Smooth muscle cell (in vitro differentiated cells): Measurements from ENCODE around the gene BBS2. TPM values are rescaled to one million over a fixed set of nuclear protein-coding genes. Genes with fewer than 3 reads are reported as not detected.
A peak's percentile ranks its signal among the peaks of the same experiment; 100 is the strongest.

Source experiments
- DNase-seq: peaks from one replicate; lab custom pipeline; 2025; ENCODE audit not compliant: unreplicated experiment; lab: John Stamatoyannopoulos, UW
- H2AFZ ChIP-seq: fragments of 200-600 bp; sonication (generic); 2 replicates; pipeline ENCODE4 v1.6.0; 2016; ENCODE audit warnings: antibody characterized with exemption, low read depth, mild to moderate bottlenecking
- H3F3A ChIP-seq: fragments of 200-600 bp; sonication (generic); 2 replicates; pipeline ENCODE4 v1.6.0; 2017; ENCODE audit warnings: antibody characterized with exemption, low read depth
- H3K27ac ChIP-seq: fragments of 200-600 bp; sonication (generic); 2 replicates; pipeline ENCODE4 v1.5.1; 2016; ENCODE audit warnings: low read depth, mild to moderate bottlenecking
- H3K27me3 ChIP-seq: fragments of 200-600 bp; sonication (generic); 2 replicates; pipeline ENCODE4 v1.6.1; 2016; ENCODE audit warnings: low read depth, mild to moderate bottlenecking
- H3K36me3 ChIP-seq: fragments of 200-600 bp; sonication (generic); 2 replicates; pipeline ENCODE4 v1.5.1; 2016; ENCODE audit warnings: low read depth
- H3K4me1 ChIP-seq: fragments of 200-600 bp; sonication (generic); 2 replicates; pipeline ENCODE4 v1.5.1; 2016; ENCODE audit warnings: low read depth
- H3K4me2 ChIP-seq: fragments of 200-600 bp; sonication (generic); 2 replicates; pipeline ENCODE4 v1.6.0; 2016; ENCODE audit warnings: mild to moderate bottlenecking
- H3K4me3 ChIP-seq: fragments of 200-600 bp; sonication (generic); 2 replicates; pipeline ENCODE4 v1.5.1; 2016; ENCODE audit warnings: mild to moderate bottlenecking
- H3K79me2 ChIP-seq: fragments of 200-600 bp; sonication (generic); 2 replicates; pipeline ENCODE4 v1.6.0; 2016; ENCODE audit warnings: low read depth, mild to moderate bottlenecking
- H3K9ac ChIP-seq: fragments of 200-600 bp; sonication (generic); 2 replicates; pipeline ENCODE4 v1.6.0; 2016; ENCODE audit warnings: low read depth
- H3K9me3 ChIP-seq: fragments of 200-600 bp; sonication (generic); replicated peaks from 2 replicates; pipeline ENCODE4 v1.5.1; 2016; ENCODE audit warnings: low read depth
- H4K20me1 ChIP-seq: fragments of 200-600 bp; sonication (generic); 2 replicates; pipeline ENCODE4 v1.6.0; 2016; ENCODE audit warnings: low read depth
- CTCF ChIP-seq: fragments of 200-600 bp; sonication (generic); IDR thresholded peaks from 2 replicates; pipeline ENCODE4 v1.5.1; 2017; ENCODE audit warnings: borderline replicate concordance, mild to moderate bottlenecking, antibody characterized with exemption; ENCODE audit not compliant: insufficient read depth, poor library complexity, severe bottlenecking
- WGBS: methylation state at CpG from one replicate; pipeline ENCODE4 v1.1.7; 2016; ENCODE audit warnings: low lambda C conversion rate; 5-methylcytosine and 5-hydroxymethylcytosine counted together
- polyA plus RNA-seq: library from polyadenylated mRNA; unstranded; fragments of >200 nt; fragmentation: Nextera tagmentation; extraction: Ambion mirVana; gene quantifications from 2 replicates; pipeline ENCODE4 v1.2.1, GENCODE V29; 2016
- total RNA-seq: library from RNA; depleted of rRNA; stranded (reverse); fragments of >200 nt; gene quantifications from 2 replicates; pipeline ENCODE4 v1.2.3, GENCODE V29; 2014

BBS2 gene
- total and polyA plus RNA-seq, 2 experiments from 2014 or later, result 20.4 to 33.2 TPM

- H3K9ac ChIP-seq, result no peak overlapping the region
- no peak overlapping the region for H3K4me2 ChIP-seq
- no peaks in the 10 kb centered on the region for H3K9me3 ChIP-seq
- no peaks in the 10 kb centered on the region for H3K36me3 ChIP-seq
- no peaks in the 10 kb centered on the region for H3K27me3 ChIP-seq
- DNase-seq, result no peak
- no peak overlapping the region for H3K4me3 ChIP-seq
- H3F3A ChIP-seq, result no peaks in the 10 kb centered on the region
- no peak for TF ChIP-seq CTCF
- H2AFZ ChIP-seq, result no peak overlapping the region
- H3K79me2 ChIP-seq, result peaks cover 5% of the 10 kb centered on the region
- H3K4me1 ChIP-seq, result peaks cover 6% of the 10 kb centered on the region
- H3K27ac ChIP-seq, result no peak overlapping the region
- 93% methylated on average over 6 of the region's 6 CpGs for WGBS
- peaks cover 54% of the 10 kb centered on the region for H4K20me1 ChIP-seq
Measured at GRCh38 chr16:56515665-56516064, 4.2 kb downstream of the BBS2 start.

- H3K4me2 ChIP-seq, result no peak overlapping the region
- H3K36me3 ChIP-seq, result no peaks in the 10 kb centered on the region
- no peak overlapping the region for H3K27ac ChIP-seq
- peaks cover 5% of the 10 kb centered on the region for H3K79me2 ChIP-seq
- no peaks in the 10 kb centered on the region for H3K9me3 ChIP-seq
- no peak for TF ChIP-seq CTCF
- H3K9ac ChIP-seq, result no peak overlapping the region
- no peak overlapping the region for H3K4me3 ChIP-seq
- no peaks in the 10 kb centered on the region for H3F3A ChIP-seq
- 82% methylated on average over 3 of the region's 3 CpGs for WGBS
- peaks cover 54% of the 10 kb centered on the region for H4K20me1 ChIP-seq
- H3K4me1 ChIP-seq, result no peaks in the 10 kb centered on the region
- no peak overlapping the region for H2AFZ ChIP-seq
- H3K27me3 ChIP-seq, result no peaks in the 10 kb centered on the region
- DNase-seq, result no peak
Measured at GRCh38 chr16:56514845-56515244, 5.0 kb downstream of the BBS2 start.

- H3K4me2 ChIP-seq, result no peak overlapping the region
- H3K4me3 ChIP-seq, result no peak overlapping the region
- H2AFZ ChIP-seq, result no peak overlapping the region
- DNase-seq, result no peak
- H3K4me1 ChIP-seq, result no peaks in the 10 kb centered on the region
- peaks cover 54% of the 10 kb centered on the region for H4K20me1 ChIP-seq
- peak; percentile 60 for TF ChIP-seq CTCF
- no peaks in the 10 kb centered on the region for H3K27me3 ChIP-seq
- 70% methylated on average over 3 of the region's 3 CpGs for WGBS
- H3K36me3 ChIP-seq, result no peaks in the 10 kb centered on the region
- no peaks in the 10 kb centered on the region for H3F3A ChIP-seq
- no peak overlapping the region for H3K27ac ChIP-seq
- H3K79me2 ChIP-seq, result no peaks in the 10 kb centered on the region
- H3K9me3 ChIP-seq, result no peaks in the 10 kb centered on the region
- H3K9ac ChIP-seq, result no peak overlapping the region
Measured at GRCh38 chr16:56513972-56514371, 5.9 kb downstream of the BBS2 start.

GRCh38 chr16:56513091-56513490 is 6.7 kb downstream of the BBS2 start:
- H3K4me1 ChIP-seq, result no peaks in the 10 kb centered on the region
- peaks cover 54% of the 10 kb centered on the region for H4K20me1 ChIP-seq
- H3K27me3 ChIP-seq, result no peaks in the 10 kb centered on the region
- H3F3A ChIP-seq, result no peaks in the 10 kb centered on the region
- no peaks in the 10 kb centered on the region for H3K36me3 ChIP-seq
- H3K9ac ChIP-seq, result no peak overlapping the region
- 95% methylated on average over 2 of the region's 2 CpGs for WGBS
- H3K4me2 ChIP-seq, result no peak overlapping the region
- no peak overlapping the region for H3K27ac ChIP-seq
- TF ChIP-seq CTCF, result no peak
- H3K9me3 ChIP-seq, result no peaks in the 10 kb centered on the region
- H3K79me2 ChIP-seq, result no peaks in the 10 kb centered on the region
- no peak overlapping the region for H2AFZ ChIP-seq
- H3K4me3 ChIP-seq, result no peak overlapping the region
- no peak for DNase-seq
